Vagina (tissue), 2 donors: ENCODE results near the gene AKAP6.

Source experiments
- CTCF ChIP-seq, 3 experiments: fragments of 450-650 bp in 2 of 3; fragments of 200-600 bp in 1 of 3; sonication (generic) in 1 of 3; IDR thresholded peaks; one replicate each; pipeline ENCODE4 v1.5.1; 2017 to 2019; ENCODE audit warnings: antibody characterized with exemption in 3 of 3, mild to moderate bottlenecking in 2 of 3, moderate library complexity in 2 of 3
- POLR2A ChIP-seq, 2 donors: fragments of 450-650 bp; IDR thresholded peaks; one replicate each; pipeline ENCODE4 v1.6.1; 2017; ENCODE audit warnings: antibody characterized with exemption in 2 of 2, mild to moderate bottlenecking in 2 of 2, moderate library complexity in 2 of 2
- POLR2AphosphoS5 ChIP-seq, 2 donors: sonication (generic); formaldehyde crosslinking; IDR thresholded peaks; one replicate each; pipeline ENCODE4 v1.9.0; 2017; ENCODE audit warnings: antibody characterized with exemption in 2 of 2, mild to moderate bottlenecking in 2 of 2, low read depth in 1 of 2; ENCODE audit not compliant: insufficient read depth in 1 of 2

GRCh38 chr14:32481707-32482106 is 152.6 kb downstream of the AKAP6 start:
- TF ChIP-seq POLR2AphosphoS5 (IDR thresholded peaks at IDR 0.05; ENCODE audit: insufficient read depth in 1 of 2, low read depth in 1 of 2) (no peak), CTCF (IDR thresholded peaks at IDR 0.05) (no peak), POLR2A (IDR thresholded peaks at IDR 0.05) (no peak)
